Measurements from ENCODE around the gene PRDM12.

GRCh38 chr9:130672466-130672865 is 8.1 kb downstream of the PRDM12 start:
- TF ChIP-seq CTCF (conservative IDR thresholded peaks at IDR 0.05) (no peak), ZFX (IDR thresholded peaks at IDR 0.05) (no peak)
